Measurements from ENCODE around the gene RHOT1. TPM values are rescaled to one million over a fixed set of nuclear protein-coding genes. Genes with fewer than 3 reads are reported as not detected.
A peak's percentile ranks its signal among the peaks of the same experiment; 100 is the strongest.

Gene RHOT1
- total and polyA plus RNA-seq, 2 donors (not counting 3 experiments of a cell fraction or from before 2014, with no cell fraction given): 23.5 to 28.8 TPM

DNA sequence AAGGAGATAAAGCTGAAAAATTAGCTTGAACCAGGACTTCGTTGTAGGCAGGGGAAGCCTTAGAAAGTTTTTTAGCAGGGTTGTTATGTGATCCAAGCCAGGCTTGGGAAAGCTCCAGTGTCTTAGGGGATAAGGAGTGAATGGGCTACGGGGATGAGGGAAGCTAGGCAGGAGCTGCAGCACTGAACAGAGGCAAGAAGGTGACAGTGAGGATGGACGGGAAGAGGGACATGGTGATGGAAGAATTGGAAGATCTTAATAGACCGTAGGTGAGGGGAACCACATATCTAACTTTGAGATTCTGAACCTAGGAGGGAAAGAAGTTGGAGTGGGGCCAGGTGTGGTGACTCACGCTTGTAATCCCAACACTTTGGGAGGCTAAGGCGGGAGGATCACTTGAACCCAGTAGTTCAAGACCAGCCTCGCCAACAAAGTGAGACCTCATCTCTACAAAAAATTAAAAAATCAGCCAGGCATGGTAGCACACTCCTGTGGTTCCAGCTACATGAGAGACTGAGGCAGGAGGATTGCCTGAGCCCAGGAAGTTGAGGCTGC lies 126.5 kb downstream of the RHOT1 start:
- dilution Hi-C loops (cut with MboI; ENCODE audit: extremely low pct_ligation_motif_present, low sequenced_read_pairs) (no loop called here), intact Hi-C loops (cut with micrococcal nuclease) (no loop called here)
- Histone ChIP-seq H3K27ac (ENCODE audit: insufficient read depth, low read depth, low read length) (no peak overlapping the region), H2AFZ (ENCODE audit: low read depth, low read length) (no peak overlapping the region), H3K79me2 (ENCODE audit: control insufficient read depth, insufficient read depth, low read length) (no peaks in the 10 kb centered on the region), H3K4me2 (ENCODE audit: insufficient read depth, low read length) (no peak overlapping the region), H3K9me1 (replicated peaks; ENCODE audit: control insufficient read depth, extremely low read depth, insufficient read depth, low read length) (no peaks in the 10 kb centered on the region), H3K27me3 (ENCODE audit: control insufficient read depth in 2 of 2, insufficient read depth in 2 of 2, low read length in 2 of 2) (peaks cover 49 to 62% of the 10 kb centered on the region in 2 experiments), H3K36me3 (ENCODE audit: control insufficient read depth in 2 of 2, extremely low read depth in 1 of 2, insufficient read depth in 2 of 2, low read length in 2 of 2) (no peaks in the 10 kb centered on the region), H4K20me1 (replicated peaks; ENCODE audit: control insufficient read depth, extremely low read depth, insufficient read depth, low read length) (no peaks in the 10 kb centered on the region), H3K4me1 (ENCODE audit: control insufficient read depth, extremely low read depth, insufficient read depth, low read length) (peaks cover 10% of the 10 kb centered on the region), H3K4me3 (replicated peaks in 1 of 3; ENCODE audit: insufficient read depth in 1 of 3, low read depth in 1 of 3, low read length in 3 of 3) (no peak overlapping the region), H3K9me3 (replicated peaks; ENCODE audit: control insufficient read depth, insufficient read depth, low read length) (no peaks in the 10 kb centered on the region), H3K9ac (replicated peaks; ENCODE audit: extremely low read depth, insufficient read depth, low read length) (no peak overlapping the region)
- POLR2A ChIA-PET: no interaction called here
- CTCF ChIA-PET: no interaction called here
- FAIRE-seq (peak; percentile 18), DNase-seq (ENCODE audit: low read depth, low spot score) (no peak)
- BruUV-seq (replicated peaks): no TSS peak
- TF ChIP-seq GATA2 (IDR thresholded peaks at IDR 0.05; ENCODE audit: insufficient read depth, insufficient read length, low read depth, low read length) (no peak), EZH2 (IDR thresholded peaks at IDR 0.05; ENCODE audit: borderline replicate concordance, low read depth, low read length, severe bottlenecking) (no peak), MAX (IDR thresholded peaks at IDR 0.05; ENCODE audit: insufficient read depth, insufficient read length) (no peak), POLR2A (IDR thresholded peaks at IDR 0.05; ENCODE audit: low read depth, low read length) (no peak), POLR2AphosphoS5 (IDR thresholded peaks at IDR 0.05; ENCODE audit: insufficient read depth, low read depth, low read length) (no peak), FOS (IDR thresholded peaks at IDR 0.05; ENCODE audit: borderline replicate concordance, insufficient read depth, low read length) (no peak), JUN (IDR thresholded peaks at IDR 0.05; ENCODE audit: borderline replicate concordance, insufficient read depth, insufficient read length, low read depth) (no peak), MYC (IDR thresholded peaks at IDR 0.05; ENCODE audit: low read depth, low read length) (no peak)
- TF ChIP-seq, protein P1, sequence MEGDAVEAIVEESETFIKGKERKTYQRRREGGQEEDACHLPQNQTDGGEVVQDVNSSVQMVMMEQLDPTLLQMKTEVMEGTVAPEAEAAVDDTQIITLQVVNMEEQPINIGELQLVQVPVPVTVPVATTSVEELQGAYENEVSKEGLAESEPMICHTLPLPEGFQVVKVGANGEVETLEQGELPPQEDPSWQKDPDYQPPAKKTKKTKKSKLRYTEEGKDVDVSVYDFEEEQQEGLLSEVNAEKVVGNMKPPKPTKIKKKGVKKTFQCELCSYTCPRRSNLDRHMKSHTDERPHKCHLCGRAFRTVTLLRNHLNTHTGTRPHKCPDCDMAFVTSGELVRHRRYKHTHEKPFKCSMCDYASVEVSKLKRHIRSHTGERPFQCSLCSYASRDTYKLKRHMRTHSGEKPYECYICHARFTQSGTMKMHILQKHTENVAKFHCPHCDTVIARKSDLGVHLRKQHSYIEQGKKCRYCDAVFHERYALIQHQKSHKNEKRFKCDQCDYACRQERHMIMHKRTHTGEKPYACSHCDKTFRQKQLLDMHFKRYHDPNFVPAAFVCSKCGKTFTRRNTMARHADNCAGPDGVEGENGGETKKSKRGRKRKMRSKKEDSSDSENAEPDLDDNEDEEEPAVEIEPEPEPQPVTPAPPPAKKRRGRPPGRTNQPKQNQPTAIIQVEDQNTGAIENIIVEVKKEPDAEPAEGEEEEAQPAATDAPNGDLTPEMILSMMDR (IDR thresholded peaks at IDR 0.05; ENCODE audit: extremely low read depth in 1 of 2, insufficient read depth in 1 of 2, low read depth in 1 of 2, low read length in 2 of 2): no peak

Data from endothelial cell of umbilical vein (primary cell).